GM21576 (cell line): Measurements from ENCODE around the gene CRYBG2.
"Not testable (repeated sequence)": the region's sequence is repeated elsewhere in the genome, so short reads cannot be mapped to it uniquely, and the experiment has no call there.

Experiments
- ATAC-seq: cut with Tn5 transposase; IDR thresholded peaks from one replicate; pipeline ENCODE4 v1.9.1; 2021; ENCODE audit warnings: mild to moderate bottlenecking, moderate library complexity; ENCODE audit not compliant: unreplicated experiment

The CRYBG2 gene

DNA sequence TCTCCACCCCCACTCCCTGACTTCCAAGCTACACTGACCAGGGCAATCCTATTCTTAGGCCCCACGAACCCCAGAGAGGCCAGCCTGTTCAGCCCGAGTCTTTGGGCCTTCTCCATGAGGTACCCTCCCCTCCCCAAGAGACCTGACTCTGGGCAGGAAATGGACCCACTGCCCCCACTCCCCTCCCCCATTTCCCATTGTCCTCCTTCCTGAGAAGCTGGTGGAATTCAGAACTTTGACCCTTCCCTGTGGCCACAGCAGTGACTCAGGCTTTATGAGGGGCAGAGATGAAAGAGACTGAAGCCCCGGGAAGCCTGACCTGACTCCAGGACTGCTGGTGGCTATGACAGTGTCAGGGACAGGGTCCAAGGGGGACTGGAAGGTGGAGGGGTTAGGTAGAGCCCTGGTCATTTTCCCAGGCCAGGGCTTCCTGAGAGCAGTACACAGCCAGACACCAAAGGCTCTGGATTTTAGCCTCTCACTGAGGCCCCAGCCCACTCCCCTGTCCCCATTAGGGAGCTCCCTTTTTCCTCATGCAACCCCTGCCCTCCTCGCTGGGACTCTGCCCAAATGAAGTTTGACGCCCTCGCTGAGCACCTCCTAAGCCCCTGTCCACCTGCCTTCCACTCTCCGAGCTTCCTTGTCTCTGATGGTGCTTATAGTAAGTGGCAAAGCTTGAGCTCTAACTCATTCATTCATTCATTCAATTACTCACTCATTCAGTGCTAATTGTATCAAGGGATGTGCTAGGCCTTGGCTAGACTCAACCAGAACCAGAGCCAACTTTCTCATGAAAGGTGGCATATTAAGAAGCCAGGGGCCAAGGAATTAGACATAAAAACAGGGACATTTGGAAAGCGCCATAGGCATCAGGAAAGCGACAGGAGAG is 3.0 kb downstream of the CRYBG2 start:
- ATAC-seq, result no peak

- ATAC-seq, result no peak
These were observed 3.6 kb downstream of the CRYBG2 start for GRCh38 chr1:26350343-26350700.

DNA sequence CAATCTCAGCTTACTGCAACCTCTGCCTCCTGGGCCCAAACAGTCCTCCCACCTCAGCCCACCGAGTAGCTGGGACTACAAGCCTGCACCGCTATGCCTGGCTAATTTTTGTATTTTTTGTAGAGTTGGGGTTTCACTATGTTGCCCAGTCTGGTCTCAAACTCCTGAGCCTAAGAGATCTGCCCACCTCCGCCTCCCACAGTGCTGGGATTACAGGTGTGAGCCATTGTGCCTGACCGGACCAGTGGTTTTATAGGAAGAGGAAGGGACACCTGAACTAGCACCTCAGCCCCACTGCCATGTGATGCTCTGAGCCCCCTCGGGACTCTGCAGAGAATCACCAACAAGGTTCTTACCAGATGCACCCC is 4.1 kb downstream of the CRYBG2 start:
- no peak for ATAC-seq

DNA sequence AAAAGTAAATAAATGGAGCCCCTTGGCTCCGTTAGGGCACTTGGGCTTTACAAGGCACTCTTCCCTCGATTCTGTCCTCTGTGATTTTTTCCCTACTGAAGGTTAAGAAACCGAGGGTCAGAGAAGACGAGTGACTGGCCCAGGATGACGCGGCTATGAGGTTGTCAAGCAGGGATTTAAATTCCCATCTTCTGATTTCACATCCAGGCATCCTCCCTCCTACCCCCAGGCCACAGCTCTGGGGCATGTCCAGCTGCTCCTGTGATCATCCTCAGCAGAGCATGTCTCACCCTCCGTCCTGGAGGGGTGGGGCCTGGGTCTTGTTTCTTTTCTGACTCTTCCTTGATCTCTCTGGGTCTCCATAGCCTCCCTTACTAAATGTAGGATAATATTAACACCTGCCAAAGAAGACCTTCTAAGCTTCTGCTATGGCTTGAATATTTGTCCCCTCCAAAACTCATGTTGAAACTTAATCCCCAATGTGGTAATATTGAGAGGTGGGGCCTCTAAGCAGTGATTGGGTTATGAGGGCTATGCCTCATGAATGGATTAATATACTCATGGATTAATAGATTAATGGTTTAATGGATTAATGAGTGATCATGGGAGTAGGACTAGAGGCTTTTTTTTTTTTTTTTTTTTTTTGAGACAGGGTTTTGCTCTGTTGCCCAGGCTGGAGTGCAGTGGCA is 4.6 kb downstream of the CRYBG2 start:
- ATAC-seq, result no peak

GRCh38 chr1:26346274-26347033 is 7.5 kb downstream of the CRYBG2 start:
- ATAC-seq, result no peak

DNA sequence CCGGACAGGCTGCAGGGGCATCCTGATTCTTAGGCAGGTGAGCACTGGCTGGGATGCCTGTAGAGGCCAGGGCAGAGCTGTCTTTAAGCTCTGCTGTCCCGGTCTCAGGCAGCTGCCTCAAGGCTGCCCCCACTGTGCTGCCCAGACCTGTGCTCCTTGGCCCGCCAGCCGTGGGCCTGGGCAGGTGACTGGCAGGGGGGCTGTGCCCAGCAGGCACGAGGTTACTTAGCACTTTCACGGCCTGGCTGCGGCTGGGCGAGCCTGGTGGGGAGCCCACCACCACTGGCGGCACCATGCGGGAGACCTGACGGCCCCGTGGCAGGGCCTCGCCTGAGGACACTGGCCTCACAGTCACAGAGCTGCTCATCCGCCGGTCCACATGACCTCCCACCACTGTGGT is 8.2 kb downstream of the CRYBG2 start:
- ATAC-seq, result no peak

DNA sequence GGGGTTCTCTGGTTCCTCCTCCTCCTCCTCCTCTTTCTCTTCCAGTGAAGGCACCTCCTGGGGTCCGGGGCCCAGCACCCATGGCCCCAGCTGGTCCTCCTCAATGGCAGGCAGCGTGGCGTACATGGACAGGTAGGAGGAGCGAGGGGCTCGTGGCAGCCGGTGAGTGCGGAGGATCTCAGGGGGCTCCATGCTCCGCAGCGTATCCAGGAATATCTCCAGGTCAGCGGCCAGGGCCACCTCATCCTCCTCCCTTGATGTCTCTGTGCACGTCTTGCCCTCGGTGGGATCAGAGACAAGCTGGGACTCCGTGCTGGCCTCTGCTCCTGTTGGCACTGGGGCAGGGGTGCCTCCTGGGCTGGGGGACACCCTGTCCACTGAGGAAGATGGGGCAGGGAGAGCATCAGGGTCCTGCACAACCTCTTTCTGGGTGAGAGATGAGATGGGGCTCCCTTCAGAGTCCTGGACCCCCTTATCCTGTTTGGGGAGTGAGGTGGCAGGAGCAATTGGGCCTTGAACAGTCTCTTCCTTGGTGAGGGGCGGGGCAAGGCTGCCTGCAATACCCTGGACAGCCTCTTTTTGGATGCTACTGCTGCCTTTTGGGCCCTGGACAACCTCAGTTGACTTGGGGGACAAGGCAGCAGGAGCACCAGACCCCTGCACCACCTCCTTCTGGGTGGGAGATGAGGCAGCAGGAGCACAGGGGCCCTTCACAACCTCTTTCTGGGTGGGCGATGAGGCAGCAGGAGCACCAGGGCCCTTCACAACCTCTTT is 9.6 kb downstream of the CRYBG2 start:
- no peak for ATAC-seq

- no peak for ATAC-seq
These were observed 13.9 kb downstream of the CRYBG2 start for GRCh38 chr1:26340047-26340481.

DNA sequence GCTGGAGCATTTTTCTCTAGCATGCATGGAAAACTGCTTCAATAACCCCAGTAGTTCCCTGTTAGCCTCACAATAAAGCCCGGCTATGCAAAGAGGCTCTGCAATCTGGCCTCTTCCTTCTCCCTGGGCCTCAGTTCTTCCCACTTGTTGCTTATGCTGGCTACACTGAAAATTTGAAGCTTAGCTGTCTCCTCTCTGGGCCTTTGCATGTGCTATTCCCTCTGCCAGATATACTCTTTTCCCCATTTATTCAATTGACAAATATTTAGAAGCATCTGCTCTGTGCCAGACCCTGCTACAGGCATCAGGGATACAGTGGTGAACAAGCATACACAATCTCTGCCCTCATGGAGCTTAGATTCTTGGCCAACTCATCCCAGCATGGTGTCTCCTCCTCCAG is 15.3 kb downstream of the CRYBG2 start:
- ATAC-seq, result no peak

- ATAC-seq, result no peak
These were observed 16.3 kb downstream of the CRYBG2 start for GRCh38 chr1:26337625-26338024.

DNA sequence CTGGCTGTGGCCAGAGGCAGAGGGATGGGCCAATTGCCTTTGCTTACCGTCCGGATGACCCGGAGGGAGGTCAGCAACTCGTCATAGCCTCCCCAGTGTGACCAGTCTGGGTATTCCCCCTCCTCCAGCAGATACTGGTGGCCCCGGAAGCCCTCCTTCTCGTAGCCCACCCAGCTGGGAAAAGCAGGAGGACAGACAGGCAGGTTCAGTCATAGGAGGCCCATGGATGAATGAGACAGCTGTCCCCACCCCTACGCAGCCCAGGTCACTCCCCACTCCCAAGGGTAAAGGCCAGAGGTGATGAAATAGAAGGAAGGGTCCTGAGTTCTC is 16.8 kb downstream of the CRYBG2 start:
- no peak for ATAC-seq

DNA sequence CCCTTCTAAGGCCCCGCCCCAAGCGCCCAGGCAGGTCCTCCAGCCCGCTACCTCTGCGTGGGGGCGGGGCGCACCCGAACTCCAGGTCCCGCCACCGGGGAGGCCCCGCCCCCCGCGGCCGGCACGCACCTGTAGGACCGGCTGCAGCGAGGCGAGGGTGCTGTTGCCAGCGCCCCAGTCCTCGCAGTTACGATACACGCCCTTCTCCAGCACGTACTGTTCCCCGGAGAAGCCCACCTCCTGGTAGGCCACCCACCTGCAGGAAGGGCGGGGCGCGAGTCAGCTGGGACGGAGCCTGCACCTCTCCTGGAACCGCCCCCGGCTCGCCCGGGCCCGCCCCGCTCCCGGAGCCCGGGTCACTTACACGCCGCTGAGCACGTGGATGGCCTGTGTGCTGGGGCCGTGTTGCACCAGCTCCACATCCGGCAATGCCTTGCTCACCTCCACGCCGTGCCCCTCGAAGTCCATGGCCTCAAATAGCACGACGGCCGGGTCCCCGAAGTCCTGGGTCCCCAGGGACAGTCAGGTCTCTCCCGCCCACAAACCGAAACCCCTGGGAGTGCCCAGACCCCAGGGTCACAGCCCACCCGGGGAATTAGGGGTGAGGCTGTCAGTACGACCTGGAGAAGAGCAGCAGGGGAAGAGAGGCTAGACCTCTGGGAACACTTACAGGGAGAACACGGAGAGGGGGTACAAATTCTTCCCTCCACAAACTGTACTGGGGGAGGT is 17.3 kb downstream of the CRYBG2 start:
- no peak for ATAC-seq

DNA sequence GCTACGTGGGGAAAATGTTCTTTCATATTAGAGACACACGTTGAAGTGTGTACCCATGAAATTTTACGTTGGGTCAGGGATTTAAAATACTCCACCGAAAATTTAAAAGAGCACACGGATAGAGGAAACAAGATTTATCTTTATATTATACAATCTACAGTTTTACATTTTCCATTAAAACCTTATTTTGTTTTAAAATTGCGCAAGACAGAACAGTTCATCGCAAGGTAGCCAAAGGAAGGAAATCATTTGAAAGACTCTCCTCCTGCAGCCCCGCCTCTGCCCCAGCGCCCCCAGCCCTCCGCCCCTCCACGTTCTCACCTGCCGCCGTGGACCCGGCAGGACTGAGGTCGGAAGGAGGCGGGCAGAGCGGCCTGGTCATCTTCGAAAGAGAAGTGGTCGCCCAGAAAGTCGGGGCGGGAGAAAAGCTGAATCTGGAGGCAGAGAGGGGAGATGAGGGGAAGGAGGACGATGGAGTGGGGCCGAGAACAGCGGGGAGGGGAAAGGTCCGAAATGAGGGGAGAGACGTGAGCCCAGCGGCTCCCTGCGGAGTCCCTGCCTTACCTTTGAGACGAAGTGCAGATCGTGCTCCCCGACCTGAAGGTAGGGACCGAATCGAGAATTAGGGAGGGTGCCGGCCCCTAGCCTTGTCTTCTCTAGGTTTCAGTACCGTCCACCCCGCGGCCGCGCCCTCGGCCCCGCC is 18.0 kb downstream of the CRYBG2 start:
- no peak for ATAC-seq

DNA sequence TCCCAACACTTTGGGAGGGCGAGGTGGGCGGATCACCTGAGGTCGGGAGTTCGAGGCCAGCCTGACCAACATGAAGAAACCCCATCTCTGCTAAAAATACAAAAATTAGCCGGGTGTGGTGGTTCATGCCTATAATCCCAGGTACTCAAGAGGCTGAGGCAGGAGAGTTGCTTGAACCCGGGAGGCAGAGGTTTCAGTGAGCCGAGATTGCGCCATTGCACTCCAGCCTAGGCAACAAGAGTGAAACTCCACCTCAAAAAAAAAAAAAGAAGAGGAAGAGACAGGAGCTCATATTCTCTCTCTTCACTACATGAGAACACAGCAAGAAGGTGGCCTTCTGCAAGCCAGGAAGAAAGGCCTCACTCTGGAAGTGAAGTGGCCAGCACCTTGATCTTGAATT is 20.6 kb downstream of the CRYBG2 start:
- not testable (repeated sequence) for ATAC-seq

DNA sequence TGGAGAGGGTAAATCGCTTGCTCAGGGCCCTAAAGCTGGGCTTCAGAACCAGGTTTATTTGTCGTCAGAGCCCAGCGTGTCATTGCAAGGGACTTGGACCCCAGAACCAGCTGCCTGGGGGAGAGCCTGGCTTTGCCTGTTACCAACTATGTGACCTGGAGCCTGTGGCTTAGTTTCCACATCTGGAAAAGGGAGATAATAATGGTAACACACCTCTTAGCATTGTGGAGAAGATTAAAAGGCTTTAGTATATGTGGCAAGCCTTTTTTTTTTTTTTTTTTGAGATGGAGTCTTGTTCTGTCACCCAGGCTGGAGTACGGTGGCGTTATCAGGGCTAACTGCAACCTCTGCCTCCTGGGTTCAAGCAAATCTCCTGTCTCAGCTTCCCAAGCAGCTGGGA is 23.7 kb downstream of the CRYBG2 start:
- ATAC-seq, result no peak

- not testable (repeated sequence) for ATAC-seq
These were observed 24.6 kb downstream of the CRYBG2 start for GRCh38 chr1:26329380-26329779.

DNA sequence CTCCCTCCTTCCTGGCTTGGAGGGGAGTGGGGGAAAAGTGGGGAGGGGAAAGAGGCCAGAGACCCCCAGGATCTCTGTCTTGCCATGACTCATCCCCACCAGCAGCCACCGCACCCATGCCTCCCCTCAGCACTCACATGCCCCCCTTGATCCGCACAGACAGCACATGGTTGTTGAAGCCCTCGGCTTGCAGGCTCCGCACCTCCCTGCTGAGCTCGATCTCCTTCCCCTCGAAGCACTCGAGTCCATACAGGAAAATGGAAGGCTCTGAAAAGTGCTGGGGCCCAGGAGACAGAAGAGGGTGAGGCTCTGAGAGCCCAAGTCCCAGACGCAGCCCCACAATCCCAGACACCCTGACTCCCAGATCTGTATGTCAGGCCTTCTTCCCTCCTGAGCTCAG is 25.3 kb downstream of the CRYBG2 start:
- no peak for ATAC-seq

DNA sequence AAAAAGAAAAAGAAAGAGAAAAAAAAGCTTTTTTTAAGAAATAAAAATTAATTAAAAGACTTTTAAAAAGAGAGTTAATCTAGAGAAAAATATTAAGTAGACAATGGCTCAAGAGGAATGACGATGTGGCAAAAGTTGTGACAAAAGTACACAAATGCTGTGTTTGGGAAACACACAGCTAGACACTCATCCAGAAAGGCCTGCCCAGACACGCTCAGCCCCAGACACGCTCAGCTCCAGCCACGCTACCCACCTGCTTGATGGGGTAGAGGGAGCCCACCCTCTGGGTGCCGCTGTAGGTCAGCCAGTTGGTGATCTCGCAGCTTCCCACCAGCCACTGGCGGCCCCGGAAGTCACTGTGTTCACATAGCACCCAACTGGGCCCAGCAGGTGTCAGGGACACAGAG is 26.0 kb downstream of the CRYBG2 start:
- ATAC-seq, result no peak

GRCh38 chr1:26324550-26324949 is 29.4 kb downstream of the CRYBG2 start:
- no peak for ATAC-seq

DNA sequence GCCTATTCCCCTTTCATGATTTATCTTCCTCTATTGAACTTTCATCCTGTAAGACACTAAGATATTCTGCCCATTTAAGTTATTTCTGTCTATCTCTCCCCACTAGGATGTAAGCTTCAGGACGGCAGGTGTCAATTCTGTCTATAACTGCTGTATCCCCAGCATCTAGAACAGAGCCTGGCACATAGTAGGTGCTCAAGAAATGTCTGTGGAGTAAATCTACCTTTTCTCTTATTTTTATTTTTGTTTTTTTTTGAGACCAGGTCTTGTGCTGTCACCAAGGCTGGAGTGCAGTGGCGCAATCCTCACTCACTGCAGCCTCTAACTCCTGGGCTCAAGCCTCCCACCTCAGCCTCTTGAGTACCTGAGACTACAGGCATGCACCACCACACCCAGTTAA is 30.5 kb downstream of the CRYBG2 start:
- ATAC-seq, result no peak
